ENCODE data around the gene PLD2.
"Not testable (repeated sequence)": the region's sequence is repeated elsewhere in the genome, so short reads cannot be mapped to it uniquely, and the experiment has no call there.

PLD2 gene

GRCh38 chr17:4818276-4818675 is 11.3 kb downstream of the PLD2 start:
- Histone ChIP-seq H3K4me2 (no peak overlapping the region), H4K20me1 (ENCODE audit: insufficient read depth) (no peaks in the 10 kb centered on the region), H3K4me3 (IDR thresholded peaks at IDR 0.05; ENCODE audit: insufficient read depth, low read depth, low read length) (no peak overlapping the region), H3K36me3 (ENCODE audit: insufficient read depth) (no peaks in the 10 kb centered on the region), H3K79me2 (ENCODE audit: insufficient read depth, low read depth) (no peaks in the 10 kb centered on the region), H3K27ac (no peak overlapping the region), H2AFZ (ENCODE audit: low read depth) (no peak overlapping the region), H3K9ac (no peak overlapping the region), H3K4me1 (ENCODE audit: low read depth, poor library complexity, severe bottlenecking) (no peaks in the 10 kb centered on the region), H3K27me3 (ENCODE audit: insufficient read depth, low read depth) (no peaks in the 10 kb centered on the region)
- TF ChIP-seq, protein P1, sequence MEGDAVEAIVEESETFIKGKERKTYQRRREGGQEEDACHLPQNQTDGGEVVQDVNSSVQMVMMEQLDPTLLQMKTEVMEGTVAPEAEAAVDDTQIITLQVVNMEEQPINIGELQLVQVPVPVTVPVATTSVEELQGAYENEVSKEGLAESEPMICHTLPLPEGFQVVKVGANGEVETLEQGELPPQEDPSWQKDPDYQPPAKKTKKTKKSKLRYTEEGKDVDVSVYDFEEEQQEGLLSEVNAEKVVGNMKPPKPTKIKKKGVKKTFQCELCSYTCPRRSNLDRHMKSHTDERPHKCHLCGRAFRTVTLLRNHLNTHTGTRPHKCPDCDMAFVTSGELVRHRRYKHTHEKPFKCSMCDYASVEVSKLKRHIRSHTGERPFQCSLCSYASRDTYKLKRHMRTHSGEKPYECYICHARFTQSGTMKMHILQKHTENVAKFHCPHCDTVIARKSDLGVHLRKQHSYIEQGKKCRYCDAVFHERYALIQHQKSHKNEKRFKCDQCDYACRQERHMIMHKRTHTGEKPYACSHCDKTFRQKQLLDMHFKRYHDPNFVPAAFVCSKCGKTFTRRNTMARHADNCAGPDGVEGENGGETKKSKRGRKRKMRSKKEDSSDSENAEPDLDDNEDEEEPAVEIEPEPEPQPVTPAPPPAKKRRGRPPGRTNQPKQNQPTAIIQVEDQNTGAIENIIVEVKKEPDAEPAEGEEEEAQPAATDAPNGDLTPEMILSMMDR (conservative IDR thresholded peaks at IDR 0.05; ENCODE audit: low read depth, low read length), result no peak

GRCh38 chr17:4822835-4823234 is 15.9 kb downstream of the PLD2 start:
- H3K27me3 ChIP-seq (ENCODE audit: insufficient read depth, low read depth), result no peaks in the 10 kb centered on the region
- no peaks in the 10 kb centered on the region for H3K4me1 ChIP-seq (ENCODE audit: low read depth, poor library complexity, severe bottlenecking)
- no peak overlapping the region for H3K4me2 ChIP-seq
- TF ChIP-seq, protein P1 (conservative IDR thresholded peaks at IDR 0.05; ENCODE audit: low read depth, low read length), result no peak
- no peak overlapping the region for H2AFZ ChIP-seq (ENCODE audit: low read depth)
- no peaks in the 10 kb centered on the region for H4K20me1 ChIP-seq (ENCODE audit: insufficient read depth)
- H3K9ac ChIP-seq, result no peak overlapping the region
- H3K36me3 ChIP-seq (ENCODE audit: insufficient read depth), result no peaks in the 10 kb centered on the region
- no peak overlapping the region for H3K27ac ChIP-seq
- no peak overlapping the region for H3K4me3 ChIP-seq (IDR thresholded peaks at IDR 0.05; ENCODE audit: insufficient read depth, low read depth, low read length)
- H3K79me2 ChIP-seq (ENCODE audit: insufficient read depth, low read depth), result no peaks in the 10 kb centered on the region

GRCh38 chr17:4823373-4824089 is 16.6 kb downstream of the PLD2 start:
- Histone ChIP-seq H3K4me3 (IDR thresholded peaks at IDR 0.05; ENCODE audit: insufficient read depth, low read depth, low read length) (no peak overlapping the region), H3K9ac (no peak overlapping the region), H3K27ac (no peak overlapping the region), H3K4me1 (ENCODE audit: low read depth, poor library complexity, severe bottlenecking) (no peaks in the 10 kb centered on the region), H4K20me1 (ENCODE audit: insufficient read depth) (no peaks in the 10 kb centered on the region), H3K79me2 (ENCODE audit: insufficient read depth, low read depth) (no peaks in the 10 kb centered on the region), H3K27me3 (ENCODE audit: insufficient read depth, low read depth) (no peaks in the 10 kb centered on the region), H3K4me2 (no peak overlapping the region), H3K36me3 (ENCODE audit: insufficient read depth) (no peaks in the 10 kb centered on the region), H2AFZ (ENCODE audit: low read depth) (no peak overlapping the region)
- TF ChIP-seq, protein P1 (conservative IDR thresholded peaks at IDR 0.05; ENCODE audit: low read depth, low read length), result no peak

- Histone ChIP-seq H3K79me2 (ENCODE audit: insufficient read depth, low read depth) (no peaks in the 10 kb centered on the region), H3K4me3 (IDR thresholded peaks at IDR 0.05; ENCODE audit: insufficient read depth, low read depth, low read length) (no peak overlapping the region), H3K4me1 (ENCODE audit: low read depth, poor library complexity, severe bottlenecking) (no peaks in the 10 kb centered on the region), H3K9ac (no peak overlapping the region), H2AFZ (ENCODE audit: low read depth) (no peak overlapping the region), H4K20me1 (ENCODE audit: insufficient read depth) (no peaks in the 10 kb centered on the region), H3K27ac (no peak overlapping the region), H3K36me3 (ENCODE audit: insufficient read depth) (no peaks in the 10 kb centered on the region), H3K27me3 (ENCODE audit: insufficient read depth, low read depth) (no peaks in the 10 kb centered on the region), H3K4me2 (no peak overlapping the region)
- TF ChIP-seq, protein P1 (conservative IDR thresholded peaks at IDR 0.05; ENCODE audit: low read depth, low read length), result no peak
These were observed 20.4 kb downstream of the PLD2 start for GRCh38 chr17:4827399-4827798.

GRCh38 chr17:4832829-4833177 is 25.9 kb downstream of the PLD2 start:
- H2AFZ ChIP-seq (ENCODE audit: low read depth); H3K4me1 ChIP-seq (ENCODE audit: low read depth, poor library complexity, severe bottlenecking); H3K4me2 ChIP-seq; H3K27me3 ChIP-seq (ENCODE audit: insufficient read depth, low read depth); H3K27ac ChIP-seq; H3K9ac ChIP-seq; H3K36me3 ChIP-seq (ENCODE audit: insufficient read depth); H3K4me3 ChIP-seq (IDR thresholded peaks at IDR 0.05; ENCODE audit: insufficient read depth, low read depth, low read length); H3K79me2 ChIP-seq (ENCODE audit: insufficient read depth, low read depth); H4K20me1 ChIP-seq (ENCODE audit: insufficient read depth): not testable (repeated sequence)

Measured in KMS-11 (cell line).